GM21825 (cell line): Measurements from ENCODE around the gene PDE4C.
A peak's percentile ranks its signal among the peaks of the same experiment; 100 is the strongest.
"Not testable (repeated sequence)": the region's sequence is repeated elsewhere in the genome, so short reads cannot be mapped to it uniquely, and the experiment has no call there.

Source experiments
- ATAC-seq: cut with Tn5 transposase; IDR thresholded peaks from one replicate; pipeline ENCODE4 v1.9.1; 2021; ENCODE audit warnings: mild to moderate bottlenecking, moderate library complexity; ENCODE audit not compliant: unreplicated experiment

The PDE4C gene

DNA sequence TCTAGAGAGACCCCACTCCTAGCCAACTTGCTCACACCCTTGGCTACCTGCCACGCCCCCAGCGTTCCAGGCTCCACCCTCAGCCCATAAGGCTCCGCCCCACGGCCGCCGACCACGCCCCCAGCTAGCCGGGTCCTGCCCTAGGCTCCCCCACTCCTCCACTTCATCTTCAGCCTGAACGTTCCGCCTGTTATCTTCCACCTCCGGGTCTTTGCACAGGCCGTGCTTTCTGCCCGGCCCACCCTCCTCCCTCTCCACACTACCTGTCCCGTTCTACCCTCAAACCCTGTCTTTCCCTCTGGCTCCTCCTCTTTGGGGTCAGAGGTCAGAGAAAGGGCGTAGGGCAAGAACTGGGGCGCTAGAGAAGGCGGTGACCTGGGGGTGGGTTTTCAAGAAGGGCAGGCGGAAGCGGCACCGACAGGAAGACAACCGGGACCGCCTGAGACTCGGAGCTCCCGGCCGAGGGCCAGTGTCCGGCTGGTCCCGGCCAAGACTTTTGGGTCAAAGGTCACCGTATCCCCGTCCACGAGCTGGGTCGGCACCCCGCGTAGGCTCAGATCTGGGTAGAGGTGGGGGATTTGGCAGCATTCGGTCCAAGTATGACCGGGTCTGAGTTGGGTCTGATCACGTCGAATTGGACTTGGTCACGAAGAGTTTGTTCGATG, 2.2 kb downstream of the PDE4C start:
- ATAC-seq, result no peak

- no peak for ATAC-seq
Measured at GRCh38 chr19:18221815-18222725, 4.2 kb downstream of the PDE4C start.

GRCh38 chr19:18220632-18221275, 5.5 kb downstream of the PDE4C start:
- no peak for ATAC-seq

GRCh38 chr19:18219911-18220631, 6.2 kb downstream of the PDE4C start:
- no peak for ATAC-seq

- no peak for ATAC-seq
Measured at GRCh38 chr19:18218600-18218999, 7.6 kb downstream of the PDE4C start.

DNA sequence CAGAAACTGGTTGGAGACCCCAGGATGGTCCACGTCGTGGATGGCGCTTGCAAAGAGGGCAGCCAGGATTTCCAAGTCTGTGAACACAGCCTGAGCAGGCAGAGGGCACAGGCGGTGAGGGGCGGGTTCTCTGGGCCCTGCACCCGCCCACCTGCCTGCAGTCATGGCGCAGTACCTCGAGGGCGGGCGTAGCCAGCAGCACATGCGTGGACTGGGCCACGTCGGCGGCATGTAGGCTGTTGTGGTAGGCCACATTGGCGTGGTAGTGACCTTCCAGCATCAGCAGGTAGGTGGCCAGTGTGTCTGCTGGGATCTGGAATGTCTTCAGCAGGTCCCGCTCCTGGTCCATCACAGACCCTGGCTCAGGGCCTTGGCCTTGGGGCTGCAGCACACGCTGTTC, 8.1 kb downstream of the PDE4C start:
- no peak for ATAC-seq

DNA sequence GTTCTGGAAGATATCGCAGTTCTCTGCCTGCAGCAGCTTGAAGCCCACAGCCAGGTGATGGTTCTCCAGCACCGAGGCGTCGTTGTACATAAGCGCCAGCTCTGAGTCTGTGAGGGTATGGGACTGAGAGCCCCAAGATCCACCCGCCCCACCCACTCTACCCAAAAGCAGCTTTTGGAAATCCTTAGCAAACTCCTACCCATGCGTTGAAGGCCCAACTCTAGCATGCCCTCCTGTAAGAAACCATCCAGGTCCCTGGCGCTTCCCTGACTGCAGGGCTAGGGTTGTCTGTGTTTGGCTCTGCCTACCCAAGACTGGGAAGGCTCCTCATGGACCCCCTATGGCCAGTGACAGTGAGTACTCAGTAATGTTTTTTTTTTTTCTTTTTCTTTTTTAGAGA, 9.4 kb downstream of the PDE4C start:
- ATAC-seq, result no peak

- no peak for ATAC-seq
Measured at GRCh38 chr19:18214779-18215433, 11.3 kb downstream of the PDE4C start.

DNA sequence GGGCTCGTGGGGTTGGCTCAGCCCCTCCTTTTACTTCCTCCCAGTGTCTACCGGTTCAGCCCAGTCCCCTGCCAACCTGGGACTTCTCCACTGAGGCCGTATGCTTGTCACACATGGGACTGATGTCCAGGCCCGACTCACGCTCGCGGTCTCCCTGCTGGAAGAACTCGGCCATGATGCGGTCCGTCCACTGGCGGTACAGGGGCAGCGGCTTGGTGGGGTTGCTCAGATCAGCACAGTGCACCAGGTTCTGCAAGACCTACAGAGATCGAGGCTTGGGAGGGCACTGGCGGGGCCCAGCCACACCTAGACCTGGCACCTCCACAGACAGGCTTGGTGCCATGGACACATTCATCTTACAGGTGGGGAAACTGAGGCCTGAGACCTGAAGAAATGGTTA, 14.6 kb downstream of the PDE4C start:
- no peak for ATAC-seq

- not testable (repeated sequence) for ATAC-seq
Measured at GRCh38 chr19:18209912-18210311, 16.3 kb downstream of the PDE4C start.

DNA sequence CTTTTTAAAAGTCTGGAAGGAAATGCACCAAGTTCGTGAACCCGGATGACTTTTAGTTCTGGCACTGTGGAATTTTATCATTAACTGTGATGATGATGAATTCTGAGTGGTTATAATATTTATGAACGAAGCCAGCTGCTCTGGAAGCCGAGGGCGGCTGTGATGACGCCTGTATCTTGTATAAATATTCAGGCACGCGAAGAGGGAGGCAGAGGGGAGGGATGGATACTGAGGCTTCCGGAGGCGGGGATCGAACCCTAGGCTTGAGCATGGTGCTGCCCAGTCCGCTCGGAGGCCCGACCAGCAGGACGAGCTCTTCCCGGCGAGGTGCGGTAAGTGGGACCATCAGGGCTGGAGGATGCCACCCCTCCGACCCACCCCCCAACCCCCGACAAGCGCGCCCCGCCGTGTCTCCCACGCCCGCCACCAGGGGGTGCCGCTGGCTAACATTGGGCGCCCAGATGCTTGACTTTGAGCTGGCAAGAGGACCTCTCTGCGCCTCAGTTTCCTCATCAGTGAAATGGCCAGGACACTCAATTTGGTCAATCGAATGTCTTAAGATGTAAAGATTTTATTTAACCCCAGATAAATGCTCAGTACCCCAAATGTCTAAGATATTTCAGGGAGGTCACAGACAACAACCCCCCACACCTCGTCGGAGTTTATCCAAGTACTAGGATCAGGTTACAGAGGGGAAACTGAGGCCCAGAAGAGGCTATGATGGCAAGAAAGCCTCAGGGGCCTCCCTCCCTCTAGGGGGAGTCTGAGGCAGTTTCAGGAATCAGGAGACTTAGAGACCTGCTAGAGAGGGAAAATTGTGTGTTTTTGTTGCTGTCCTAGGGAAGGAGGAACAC, 17.9 kb downstream of the PDE4C start:
- ATAC-seq, result no peak

DNA sequence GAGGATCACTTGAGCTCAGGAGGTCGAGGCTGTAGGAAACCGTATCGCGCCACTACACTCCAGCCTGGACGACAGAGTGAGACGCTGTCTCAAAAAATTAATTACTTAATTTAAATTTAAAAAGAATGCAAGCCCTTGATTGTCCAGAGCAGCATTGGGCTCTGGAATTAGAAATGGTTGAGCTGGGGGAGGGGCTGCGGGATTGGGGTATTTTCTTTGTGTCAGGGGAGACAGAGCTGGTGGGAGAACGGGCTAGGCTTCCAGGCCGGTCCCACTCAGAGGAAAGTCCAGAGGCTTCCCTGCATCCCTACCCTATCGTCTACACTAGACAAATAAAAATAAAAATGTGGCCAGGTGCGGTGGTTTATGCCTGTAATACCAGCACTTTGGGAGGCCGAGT, 20.2 kb downstream of the PDE4C start:
- no peak for ATAC-seq

GRCh38 chr19:18205200-18205892, 20.9 kb downstream of the PDE4C start:
- no peak for ATAC-seq

GRCh38 chr19:18204394-18205199, 21.6 kb downstream of the PDE4C start:
- ATAC-seq, result peak; percentile 12

DNA sequence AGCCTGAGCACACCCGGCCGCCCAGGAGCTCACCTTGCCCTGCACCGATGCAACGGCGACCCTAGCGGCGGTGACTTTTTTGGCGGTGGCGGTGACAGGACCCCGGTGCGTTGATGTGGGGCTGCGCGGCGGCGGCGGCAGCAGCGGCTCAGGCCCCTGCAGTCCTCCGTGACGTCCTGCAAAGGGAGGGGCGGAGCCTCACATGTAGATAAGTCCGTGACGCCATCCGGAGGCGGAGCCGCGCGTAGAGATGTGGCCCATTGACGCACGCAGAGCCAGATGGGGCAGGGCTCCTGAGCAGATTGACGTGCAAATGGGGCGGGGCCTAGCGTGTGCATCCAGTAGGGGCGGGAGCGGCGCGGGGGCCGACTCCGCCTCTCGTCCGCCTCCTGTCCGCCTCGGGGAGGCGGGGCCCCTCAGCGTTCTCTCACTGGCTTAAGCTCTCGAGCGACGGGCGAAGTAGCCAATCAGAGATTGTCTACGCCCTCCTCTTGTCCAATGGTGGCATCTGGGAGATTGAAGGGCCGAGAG, 22.3 kb downstream of the PDE4C start, which contains the start of gene RAB3A:
Gene RAB3A (minus strand): TSS at position 180 of the 531 bp plus-strand sequence. CDS start 1,302 bp downstream, outside the sequence.
- peak; percentile 84 for ATAC-seq

DNA sequence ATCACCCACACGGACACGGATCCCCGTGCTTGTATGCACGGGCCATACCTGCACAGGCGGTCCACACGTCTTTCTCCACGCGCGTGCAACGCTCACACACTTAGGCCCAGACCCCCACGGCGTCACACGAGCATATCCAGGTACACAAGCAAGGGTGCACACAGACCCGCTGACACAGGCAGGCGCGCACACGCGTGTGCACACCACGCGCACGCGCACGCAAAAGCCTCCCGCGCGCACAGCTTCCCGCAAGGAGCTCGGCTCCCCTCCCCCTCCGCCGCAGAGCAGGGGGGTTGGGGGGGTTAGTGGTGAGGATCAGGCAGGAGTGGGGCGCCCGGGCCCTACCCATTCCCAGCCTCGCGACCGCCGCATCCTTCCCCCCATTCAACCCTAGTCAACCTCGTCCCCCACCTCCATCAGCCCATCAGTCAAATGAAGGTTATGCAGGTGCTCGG, 22.8 kb downstream of the PDE4C start:
- ATAC-seq, result peak; percentile 3

DNA sequence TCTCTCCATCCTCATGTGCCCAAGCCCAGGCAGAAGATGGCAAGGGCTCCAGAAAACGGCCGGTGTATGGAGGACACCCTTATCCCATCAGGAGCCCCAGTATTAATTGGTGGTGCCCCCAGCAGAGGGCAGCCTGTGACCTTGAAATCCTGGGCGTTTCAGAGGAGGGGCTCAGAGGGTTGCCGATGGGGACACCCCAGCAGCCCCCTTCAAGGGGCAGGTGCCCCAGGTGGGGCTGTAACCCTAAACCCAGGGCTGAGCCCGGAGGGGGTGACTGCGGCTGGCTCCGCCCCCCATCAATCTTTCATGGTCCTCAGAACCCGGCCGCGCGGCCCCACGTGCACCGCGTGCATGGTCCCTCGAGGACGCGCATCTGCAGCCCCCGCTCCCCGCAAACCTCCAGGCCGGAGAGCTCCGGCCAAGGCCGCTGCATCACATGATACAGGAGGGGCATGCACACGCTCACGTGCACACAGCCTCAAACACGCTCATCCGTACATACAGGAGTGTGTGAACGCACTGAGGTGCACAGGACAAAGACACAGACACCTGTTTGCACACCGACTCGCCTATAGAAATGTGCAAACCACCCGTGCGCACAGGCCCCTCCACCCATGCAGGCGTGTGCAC, 23.3 kb downstream of the PDE4C start:
- ATAC-seq, result no peak
